ENCODE results near the gene CYP3A4. TPM values are rescaled to one million over a fixed set of nuclear protein-coding genes. Genes with fewer than 3 reads are reported as not detected.
"Not testable (repeated sequence)": the region's sequence is repeated elsewhere in the genome, so short reads cannot be mapped to it uniquely, and the experiment has no call there.

The CYP3A4 gene
- total RNA-seq, 1 donor from 2014 or later: 0.24 TPM

DNA sequence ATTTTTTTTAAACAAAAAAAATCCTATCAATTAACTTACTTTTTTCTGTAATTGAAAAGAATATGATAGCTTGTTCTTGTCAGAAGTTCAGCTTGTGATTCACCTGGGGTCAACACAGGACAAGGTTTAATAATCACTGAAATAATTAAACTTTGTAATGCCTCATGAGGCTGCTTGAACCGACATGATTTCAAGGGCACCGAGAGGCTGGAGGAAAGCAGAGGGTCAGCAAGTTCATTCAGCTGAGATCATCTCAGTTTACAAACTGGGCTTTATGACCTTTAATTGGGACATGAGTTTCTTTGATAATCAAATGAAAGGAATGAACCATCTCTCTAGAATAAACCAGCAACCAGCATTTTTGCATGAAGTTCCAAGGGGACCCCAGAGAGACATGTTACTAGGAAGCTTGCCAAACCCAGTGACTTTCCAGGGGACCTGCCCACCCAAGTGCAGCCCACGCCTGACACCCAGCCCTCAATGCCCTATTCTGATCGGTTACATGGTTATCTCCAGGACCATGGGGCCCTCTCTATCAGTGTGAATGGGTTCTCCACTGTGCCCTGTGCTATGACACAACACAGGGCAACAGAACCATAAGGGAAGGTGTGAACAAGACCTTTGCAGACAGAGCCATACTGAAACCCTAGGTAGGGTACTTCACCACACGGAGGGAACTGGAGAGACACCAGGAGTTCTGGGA lies 7.8 kb upstream of the CYP3A4 start:
- ATAC-seq: no peak

DNA sequence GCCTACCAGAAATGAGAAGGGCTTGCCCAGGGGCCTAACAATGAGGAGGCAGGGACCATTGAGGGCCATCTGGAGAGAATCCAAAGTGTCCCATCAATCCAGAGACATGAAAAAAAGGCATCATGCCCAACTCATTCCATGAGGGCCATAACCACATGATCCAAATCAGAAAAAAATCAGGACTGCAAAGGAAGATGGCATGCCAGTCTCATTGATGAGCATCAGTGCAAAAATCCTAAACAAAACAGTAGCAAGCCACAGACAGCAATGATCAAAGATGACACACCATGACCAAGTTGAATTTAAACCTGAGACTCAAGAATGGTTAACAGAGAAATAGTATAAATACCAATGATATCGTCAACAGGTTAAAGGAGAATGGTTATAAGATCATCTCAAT lies 7.0 kb upstream of the CYP3A4 start:
- no peak for ATAC-seq

DNA sequence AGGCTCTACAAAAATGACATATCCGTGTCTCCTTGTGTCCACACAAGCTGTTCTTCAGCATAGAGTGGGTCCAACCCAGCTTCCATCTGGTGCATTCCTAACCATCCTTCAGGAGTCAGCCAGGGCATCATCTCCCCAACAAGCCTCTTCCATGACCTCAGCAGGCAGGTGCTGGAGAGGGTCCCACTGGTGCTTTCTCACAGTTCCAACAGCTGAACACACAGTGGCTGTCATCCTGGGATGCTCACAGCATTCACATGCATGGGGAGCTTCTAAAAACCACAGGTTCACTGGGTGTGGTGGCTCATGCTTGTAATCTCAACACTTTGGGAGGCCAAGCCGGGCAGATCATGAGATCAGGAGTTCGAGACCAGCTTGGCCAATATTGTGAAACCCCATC lies 6.4 kb upstream of the CYP3A4 start:
- no peak for ATAC-seq

DNA sequence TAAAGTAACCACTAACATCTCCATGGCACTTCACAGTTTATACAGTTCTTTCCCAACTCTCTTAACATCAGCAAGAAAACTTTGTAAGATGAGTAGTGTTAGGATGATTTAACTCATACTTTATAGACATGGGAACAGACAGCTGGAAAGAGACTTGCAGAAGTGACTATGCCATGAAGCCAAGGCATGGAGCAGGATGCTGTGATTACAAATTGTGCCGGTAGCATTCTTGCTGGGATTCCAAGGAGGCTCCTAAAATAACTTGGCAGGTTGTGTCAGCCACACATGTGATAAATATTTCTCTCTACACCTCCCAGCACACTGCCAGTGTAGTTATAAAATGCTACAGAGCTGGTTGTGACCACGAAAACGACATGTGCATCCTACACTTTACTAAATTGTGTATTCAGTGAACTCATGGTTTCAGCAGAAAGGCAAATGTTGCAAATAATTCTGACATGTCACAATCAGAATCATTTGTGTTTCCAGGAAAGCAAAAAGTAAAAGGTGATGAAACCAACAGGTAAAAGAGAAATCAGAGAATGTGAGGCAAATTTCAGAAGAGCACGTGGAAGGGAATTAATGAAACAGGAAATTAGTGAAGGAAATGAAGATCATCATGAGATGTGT lies 5.6 kb upstream of the CYP3A4 start:
- no peak for ATAC-seq

DNA sequence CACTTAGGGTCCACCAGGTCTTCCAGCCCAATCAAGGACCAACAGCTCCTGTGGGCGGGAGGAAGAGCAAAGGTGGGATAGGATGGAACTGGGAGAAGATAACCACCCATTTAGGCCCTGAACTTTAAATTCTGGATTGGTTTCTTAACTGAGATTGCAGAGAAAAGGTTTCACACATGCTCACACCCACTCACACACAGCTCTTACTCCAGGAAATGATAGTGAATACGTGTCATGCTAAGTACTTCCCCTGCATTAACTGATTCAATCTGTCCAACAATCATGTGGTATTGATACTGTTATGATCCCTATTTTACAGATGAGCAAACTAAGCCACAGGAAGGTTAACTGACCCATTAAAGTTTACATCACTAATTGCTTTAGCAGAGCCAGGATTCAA lies 4.6 kb upstream of the CYP3A4 start:
- ATAC-seq: no peak

DNA sequence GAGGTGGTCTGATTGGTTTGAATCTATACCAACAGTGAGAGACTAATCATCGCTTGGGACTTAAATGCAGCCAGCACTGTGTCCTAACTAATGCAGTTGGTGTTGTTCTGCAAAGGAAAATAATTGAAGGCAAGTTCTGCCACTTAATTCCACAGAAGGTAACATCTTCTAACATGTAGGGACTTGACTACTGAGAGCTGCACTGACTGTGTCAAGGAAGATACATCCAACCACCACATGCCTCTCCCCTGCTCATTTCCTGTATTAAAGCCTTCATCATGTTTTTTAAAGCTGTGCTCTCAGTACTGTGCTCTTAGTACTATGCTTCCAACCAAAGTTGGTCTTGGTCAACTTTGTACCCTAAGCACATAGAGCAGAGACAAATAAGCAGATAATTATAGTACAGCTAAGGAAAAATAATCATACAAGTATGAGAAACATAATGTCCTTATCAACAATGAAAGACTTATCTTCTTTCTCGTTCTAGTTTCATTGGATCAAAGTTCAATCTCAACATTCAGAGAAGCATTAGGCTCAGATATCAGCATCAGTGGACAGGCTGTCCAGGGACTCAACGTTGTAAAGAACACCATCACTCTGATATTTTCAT lies 2.8 kb upstream of the CYP3A4 start:
- peak; percentile 90 for ATAC-seq

DNA sequence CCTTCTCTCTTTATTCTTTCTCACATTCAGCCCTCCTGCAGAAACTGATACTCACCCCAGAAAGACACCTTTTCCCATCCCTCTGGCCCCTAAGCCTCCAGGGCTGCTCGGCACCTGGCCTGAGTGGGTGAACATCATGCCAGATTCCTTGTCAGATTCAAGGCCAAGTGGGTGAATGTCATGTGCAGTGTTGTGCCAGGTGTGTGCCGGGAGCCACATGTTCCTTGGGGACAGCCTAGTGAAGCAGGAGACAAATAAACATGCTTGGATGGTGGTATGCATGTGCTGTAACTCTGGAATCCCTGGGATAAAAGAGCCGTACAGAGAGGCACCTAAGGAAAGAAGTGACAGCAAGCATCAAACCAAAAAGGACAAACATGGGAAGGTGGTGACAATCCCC lies 1.7 kb upstream of the CYP3A4 start:
- ATAC-seq: not testable (repeated sequence)

DNA sequence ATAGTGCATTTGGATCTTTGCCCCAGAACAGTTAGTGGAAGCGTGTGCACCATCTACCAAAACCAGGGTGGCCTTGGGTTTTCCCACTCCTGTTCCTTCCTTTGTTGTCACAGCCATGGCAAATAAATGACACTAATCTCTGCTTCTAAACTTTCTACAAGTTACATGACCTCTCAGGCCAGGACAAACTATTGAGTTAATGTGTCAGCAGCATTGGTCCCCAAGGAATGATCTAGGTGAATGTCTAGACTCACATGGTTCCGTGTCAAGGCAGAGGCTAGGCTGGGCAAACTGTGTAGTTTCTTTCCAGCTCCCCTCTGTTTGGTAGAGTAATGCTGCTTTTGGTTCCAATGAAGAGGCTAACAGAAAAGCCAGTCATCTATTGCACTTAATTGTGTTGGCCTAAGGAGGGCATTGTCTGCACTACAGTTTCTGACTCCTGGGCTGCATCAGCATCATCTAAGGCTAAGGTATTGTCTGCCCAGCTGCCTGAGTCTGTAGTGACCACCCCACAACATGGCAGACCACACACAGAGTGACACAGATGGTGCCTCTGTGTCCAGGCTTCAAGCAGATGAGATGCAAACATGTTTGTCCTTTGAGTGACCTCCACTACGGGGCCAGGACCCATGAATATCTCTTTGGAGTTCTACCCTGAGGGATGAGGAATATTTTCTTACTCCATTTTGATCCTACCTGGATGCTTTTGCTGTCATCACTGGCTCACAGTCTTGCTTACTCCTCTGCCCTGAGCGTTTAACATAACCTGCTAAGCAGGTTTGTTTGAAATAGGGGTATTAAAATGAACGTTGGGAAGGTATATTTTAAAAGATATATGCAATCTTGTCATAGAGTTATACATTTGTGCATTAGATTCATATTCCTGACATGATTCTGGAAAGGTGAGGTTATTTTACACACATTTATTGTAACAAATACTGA lies 1.7 kb downstream of the CYP3A4 start:
- peak; percentile 66 for ATAC-seq

DNA sequence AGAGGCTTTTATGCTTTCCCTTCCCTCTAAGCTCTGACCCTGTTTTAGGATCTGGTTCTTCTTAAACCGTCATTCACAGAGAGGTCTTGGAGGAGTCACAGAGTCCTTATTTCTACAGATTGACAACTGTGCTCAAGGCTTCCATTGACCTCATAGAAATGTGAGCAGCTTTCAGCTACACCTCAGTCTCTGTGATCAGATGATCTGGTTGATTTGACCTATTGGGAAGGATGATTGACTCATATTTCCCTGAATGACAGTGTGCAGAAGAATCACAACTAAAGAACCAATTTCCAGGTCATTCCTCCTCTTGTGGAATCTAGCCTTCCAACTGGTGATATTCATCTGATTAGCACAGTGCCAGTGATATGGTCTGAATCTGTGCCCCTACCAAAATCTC lies 3.4 kb downstream of the CYP3A4 start:
- no peak for ATAC-seq

DNA sequence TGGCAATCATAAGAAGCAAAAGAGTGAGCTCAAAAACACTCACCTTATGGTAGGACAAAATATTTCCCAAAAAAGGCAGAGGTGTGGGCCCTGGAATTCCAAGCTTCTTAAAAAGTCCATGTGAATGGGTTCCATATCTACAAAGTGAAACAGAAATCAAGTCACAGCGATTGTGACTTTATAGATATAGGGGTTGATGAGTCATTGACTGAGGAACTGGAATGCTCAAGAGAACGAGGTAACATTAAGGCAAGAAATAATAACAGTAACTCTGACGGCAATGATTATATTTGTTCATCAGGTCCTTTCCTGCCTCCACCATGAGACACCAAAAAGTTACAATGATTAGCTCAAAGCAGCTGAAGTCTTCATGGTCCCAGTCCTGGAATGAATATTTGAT lies 4.0 kb downstream of the CYP3A4 start:
- no peak for ATAC-seq

DNA sequence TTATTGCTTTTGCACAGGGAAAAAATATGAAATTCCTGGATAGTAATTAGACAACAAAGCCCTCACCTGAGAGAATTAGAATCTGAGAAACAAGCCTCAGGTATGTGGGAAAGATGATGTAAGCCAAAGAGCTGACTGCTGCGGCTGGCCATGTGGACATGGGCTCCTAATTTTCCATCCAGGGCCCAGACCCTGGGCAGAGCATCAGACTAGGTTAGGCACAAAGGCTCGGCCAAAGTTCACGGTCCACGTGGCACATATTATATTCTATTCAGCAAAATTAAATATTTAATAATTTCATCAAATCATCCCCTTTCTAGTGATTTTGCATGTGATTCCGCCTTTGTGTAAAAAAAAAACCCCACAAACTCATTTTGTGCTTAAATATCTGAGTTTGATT lies 5.1 kb downstream of the CYP3A4 start:
- ATAC-seq: no peak

DNA sequence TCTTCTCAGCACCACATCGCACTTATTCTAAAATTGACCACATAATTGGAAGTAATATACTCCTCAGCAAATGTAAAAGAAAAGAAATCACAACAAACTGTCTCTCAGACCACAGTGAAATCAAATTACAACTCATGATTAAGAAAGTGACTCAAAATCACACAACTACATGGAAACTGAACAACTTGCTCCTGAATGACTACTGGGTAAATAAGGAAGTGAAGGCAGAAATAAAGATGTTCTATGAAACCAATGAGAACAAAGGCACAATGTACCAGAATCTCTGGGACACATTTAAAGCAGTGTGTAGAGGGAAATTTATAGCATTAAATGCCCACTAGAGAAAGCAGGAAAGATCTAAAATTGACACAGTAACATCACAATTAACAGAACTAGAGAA lies 10.6 kb downstream of the CYP3A4 start:
- ATAC-seq: not testable (repeated sequence)

DNA sequence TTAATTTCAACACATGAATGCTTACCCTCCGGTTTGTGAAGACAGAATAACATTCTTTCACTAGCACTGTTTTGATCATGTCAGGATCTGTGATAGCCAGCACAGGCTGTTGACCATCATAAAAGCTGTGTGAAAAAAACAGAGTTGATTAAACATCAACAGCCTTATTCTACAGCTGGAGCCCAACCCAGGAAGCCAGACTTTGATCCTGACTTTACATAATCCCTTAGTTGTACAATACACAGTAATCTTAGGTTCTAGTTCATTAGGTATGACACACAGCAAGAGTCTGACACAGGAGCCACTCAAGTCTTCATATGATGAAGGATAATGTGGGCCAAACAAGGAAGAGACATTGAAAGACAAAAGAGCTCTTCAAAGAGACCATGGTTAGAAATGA lies 11.4 kb downstream of the CYP3A4 start:
- peak; percentile 96 for ATAC-seq

DNA sequence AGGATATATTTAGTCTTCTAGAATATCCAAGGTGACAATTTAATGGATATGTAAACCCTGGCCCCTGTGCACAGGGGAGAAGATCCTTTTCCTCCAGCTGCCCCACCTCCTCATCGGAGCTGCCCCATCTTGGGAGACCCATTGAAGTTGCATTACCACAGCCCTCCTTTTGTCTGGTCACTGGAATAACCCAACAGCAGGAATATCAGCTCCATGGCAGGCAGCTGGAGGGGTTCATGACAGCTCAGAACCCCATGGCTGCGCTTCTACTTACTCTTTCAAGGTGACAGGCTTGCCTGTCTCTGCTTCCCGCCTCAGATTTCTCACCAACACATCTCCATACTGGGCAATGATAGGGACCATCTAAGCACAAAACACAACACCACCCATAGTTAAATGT lies 14.5 kb downstream of the CYP3A4 start:
- not testable (repeated sequence) for ATAC-seq

DNA sequence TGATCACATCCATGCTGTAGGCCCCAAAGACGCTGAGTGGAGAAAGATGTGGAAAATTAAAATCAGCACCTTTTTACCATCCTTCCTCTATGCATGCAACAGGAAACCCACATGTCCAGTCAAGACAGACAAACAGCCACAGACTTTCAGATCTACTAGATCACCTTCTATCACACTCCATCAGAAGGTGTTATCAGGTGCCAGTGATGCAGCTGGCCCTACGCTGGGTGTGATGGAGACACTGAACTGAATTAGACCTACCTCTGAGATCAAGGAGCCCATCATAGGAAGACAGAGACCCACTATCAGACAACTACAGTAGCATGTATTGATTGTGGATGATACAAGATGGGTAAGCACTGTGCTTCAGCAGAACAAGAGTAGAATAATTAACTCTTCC lies 15.5 kb downstream of the CYP3A4 start:
- no peak for ATAC-seq

DNA sequence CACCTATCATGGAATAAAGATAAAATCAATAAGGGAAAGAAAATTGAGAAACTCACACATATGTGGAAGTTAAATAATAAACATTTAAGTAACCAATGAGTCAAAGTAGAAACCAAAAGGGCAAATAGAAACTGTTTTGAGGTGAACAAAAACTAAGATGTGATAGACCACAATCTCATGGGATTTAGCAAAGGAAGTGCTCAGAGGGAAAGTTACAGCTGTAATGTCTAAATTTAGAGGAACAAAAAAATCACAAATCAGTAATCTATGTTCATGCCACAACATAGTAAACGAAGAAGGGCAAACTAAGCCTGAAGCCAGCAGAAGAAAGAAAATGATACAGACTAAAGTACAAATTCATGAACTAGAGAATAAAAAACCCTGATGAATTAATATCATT lies 16.3 kb downstream of the CYP3A4 start:
- ATAC-seq: no peak

DNA sequence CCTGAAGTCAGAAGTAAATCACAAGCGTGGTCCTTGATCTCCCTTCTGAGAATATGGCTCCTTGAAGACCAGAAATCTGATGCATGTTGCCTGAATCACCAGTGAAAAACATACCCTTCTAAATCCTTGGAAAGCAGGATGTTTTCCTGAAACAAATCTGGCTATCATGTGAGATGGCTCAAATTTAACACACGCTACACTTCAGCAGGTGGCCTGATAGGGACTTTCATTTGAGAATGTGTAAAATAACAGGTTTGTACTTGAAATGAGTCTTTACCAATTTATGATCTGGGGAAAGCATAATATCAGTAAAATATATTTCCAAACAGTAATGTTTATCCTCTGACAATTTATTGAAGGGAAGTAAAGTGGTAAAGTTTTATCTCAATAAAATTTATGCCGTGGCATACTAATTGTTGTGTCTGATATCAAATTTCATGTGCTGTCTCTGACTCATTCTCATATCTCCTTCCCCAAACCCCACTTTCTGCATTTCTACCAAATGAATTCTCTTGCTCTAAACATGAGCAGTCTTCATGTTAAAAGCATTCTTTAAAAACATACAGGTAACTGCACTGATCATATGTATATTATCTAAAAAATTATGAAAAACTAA lies 17.4 kb downstream of the CYP3A4 start:
- ATAC-seq: no peak

DNA sequence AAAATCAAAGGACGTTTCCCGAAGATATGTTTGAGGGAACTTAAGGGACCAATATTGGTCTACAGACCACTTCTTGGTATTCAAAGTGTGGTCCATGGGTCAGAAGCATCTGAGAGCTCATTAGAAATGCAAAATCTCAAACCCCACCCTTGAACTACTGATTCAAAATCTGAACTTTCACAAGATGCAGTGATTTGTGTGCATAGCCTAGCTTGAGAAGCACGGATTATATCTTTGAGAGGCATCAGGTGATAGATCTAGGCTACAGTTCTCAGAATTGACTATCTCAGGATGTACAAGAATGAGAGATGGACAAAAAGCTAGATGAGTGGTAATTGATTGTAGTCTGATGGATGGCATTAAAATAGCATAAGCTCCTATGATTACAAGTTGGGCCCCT lies 19.5 kb downstream of the CYP3A4 start:
- ATAC-seq: no peak

DNA sequence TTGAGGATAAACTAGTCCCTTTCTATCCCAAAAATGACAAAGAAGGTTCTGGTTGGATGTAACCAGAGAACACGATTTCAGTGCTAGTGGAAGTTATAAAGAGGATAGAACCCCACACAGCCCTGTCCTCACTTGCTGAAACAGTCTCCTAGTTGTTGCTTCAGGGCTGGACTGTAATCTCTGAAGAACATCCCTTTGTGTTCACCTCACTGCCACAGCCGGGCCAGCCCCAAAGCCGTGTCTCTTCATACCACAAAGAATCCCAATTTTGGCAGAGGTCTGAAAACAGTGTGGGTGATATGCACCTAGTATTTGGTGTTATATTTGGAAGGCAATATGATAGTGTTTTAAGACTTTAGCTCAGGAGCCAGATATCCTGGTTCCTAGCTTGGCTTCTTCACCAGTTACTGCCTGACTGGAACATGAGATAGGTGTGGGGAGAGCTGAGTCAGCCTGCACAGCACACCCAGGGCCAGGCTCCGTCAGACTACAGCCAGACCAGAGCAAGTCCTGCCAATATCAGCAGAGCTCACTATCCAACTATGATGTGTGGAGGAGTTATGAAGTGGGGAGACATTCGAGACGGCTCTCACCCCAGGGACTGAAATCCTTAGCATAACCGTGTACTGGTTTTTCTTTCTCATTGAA lies 21.2 kb downstream of the CYP3A4 start:
- peak; percentile 97 for ATAC-seq

DNA sequence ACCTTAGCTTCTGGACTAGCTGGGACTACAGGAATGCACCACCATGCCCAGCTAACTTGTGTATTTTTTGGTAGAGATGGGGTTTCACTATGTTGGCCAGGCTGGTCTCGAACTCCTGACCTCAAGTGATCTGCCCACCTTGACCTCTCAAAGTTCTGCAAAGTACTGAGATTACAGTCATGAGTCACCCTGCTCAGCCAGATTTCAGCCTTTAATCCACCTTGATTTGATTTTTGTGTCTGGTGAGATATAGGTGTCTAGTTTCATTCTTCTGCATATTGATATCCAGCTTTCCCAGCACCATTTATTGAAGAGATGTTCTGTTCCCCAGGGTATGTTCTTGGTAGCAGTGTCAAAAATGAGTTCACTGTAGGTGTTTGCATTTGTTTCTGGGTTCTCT lies 28.9 kb downstream of the CYP3A4 start:
- ATAC-seq: no peak

DNA sequence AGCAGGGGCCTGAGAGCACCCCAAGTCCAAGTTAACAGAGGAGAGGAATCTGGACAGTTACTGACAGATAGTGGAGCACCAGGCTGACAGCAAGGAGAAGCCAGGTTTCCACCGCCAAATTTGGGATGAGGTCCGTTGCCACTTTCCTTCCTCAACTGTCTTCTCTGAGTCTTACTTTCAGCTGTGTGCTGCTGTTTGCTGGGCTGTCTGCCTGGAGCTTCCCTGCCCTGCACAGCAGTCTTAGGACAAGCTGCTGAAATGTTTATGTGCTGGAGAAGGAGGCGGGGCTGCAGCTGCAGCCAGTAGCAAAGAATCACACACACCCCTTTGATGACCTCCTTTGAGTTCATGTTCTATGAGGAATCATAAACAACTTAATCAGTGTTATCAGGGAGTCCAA lies 31.6 kb downstream of the CYP3A4 start:
- peak; percentile 74 for ATAC-seq
